ENCODE results near the gene KCNQ4.

Gene KCNQ4

DNA sequence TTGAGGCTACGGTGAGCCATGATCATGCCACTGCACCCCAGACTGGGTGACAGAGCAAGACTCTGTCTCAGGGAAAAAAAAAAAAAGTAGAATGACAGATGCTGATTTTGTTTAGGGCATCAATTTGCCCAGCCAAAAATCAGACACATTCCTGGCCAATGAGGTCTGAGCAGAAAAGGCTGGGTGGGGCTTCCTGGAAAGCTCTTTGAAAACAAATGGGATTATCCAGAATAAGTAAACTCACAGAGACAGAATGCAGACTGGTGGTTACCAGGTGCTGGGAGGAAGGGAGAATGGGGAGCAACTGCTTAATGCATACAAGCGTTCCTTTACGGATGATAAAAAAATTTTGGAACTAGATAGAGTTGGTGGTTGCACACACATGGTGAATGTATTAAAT, 88.7 kb downstream of the KCNQ4 start:
- TF ChIP-seq, protein P1, sequence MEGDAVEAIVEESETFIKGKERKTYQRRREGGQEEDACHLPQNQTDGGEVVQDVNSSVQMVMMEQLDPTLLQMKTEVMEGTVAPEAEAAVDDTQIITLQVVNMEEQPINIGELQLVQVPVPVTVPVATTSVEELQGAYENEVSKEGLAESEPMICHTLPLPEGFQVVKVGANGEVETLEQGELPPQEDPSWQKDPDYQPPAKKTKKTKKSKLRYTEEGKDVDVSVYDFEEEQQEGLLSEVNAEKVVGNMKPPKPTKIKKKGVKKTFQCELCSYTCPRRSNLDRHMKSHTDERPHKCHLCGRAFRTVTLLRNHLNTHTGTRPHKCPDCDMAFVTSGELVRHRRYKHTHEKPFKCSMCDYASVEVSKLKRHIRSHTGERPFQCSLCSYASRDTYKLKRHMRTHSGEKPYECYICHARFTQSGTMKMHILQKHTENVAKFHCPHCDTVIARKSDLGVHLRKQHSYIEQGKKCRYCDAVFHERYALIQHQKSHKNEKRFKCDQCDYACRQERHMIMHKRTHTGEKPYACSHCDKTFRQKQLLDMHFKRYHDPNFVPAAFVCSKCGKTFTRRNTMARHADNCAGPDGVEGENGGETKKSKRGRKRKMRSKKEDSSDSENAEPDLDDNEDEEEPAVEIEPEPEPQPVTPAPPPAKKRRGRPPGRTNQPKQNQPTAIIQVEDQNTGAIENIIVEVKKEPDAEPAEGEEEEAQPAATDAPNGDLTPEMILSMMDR (IDR thresholded peaks at IDR 0.05; ENCODE audit: low read depth, low read length, missing control alignments) = no peak
- DNase-seq (ENCODE audit: low read depth) = no peak
- no peak overlapping the region for H3K4me3 ChIP-seq (ENCODE audit: low read depth, low read length)

DNA sequence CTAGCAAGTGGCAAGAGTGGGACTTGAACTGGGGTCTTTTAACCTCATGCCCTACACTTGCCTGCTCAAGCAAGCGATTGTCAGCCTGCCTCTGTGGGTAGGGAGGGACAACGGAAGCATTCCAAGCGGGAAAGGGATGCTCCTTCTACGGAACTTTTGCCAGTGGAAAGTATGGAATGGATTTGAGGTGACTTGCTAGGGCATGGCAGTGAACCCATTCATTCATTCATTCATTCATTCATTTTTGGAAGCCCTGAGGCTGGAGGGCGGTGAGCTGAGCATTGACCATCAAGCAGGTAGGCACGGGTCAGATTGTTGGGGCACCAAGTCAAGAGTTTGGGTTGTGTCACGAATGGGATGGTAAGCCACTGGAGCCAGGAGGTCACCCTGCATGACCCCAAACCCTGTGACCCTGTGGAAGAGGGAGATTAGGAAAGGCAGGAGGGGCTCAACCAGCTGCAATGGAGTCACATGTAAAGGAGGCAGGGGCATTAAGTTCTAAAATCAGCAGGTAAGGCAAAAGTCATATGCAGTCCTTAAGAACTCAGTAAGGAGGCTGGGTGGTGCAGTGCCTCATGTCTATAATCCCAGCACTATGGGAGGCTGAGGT, 90.4 kb downstream of the KCNQ4 start:
- H3K4me3 ChIP-seq (ENCODE audit: low read depth, low read length) = no peak overlapping the region
- no peak for DNase-seq (ENCODE audit: low read depth)
- TF ChIP-seq, protein P1 (IDR thresholded peaks at IDR 0.05; ENCODE audit: low read depth, low read length, missing control alignments) = no peak

DNA sequence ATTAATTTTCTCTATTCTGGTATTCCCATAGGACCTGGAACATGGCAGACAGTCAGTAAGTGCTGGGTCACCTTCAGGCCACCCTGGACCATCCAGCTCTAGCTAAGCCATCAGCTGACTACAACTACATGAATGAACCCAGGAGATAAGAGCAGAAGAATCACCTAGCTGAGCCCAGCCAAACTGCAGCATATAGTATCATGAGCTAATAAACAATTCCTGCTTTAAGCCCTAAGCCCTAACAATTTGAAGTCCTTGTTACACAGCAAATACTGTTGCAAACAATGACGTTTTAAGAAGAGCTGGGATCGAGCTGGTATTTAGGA, 92.8 kb downstream of the KCNQ4 start:
- no peak for DNase-seq (ENCODE audit: low read depth)
- no peak overlapping the region for H3K4me3 ChIP-seq (ENCODE audit: low read depth, low read length)
- TF ChIP-seq, protein P1 (IDR thresholded peaks at IDR 0.05; ENCODE audit: low read depth, low read length, missing control alignments) = no peak

DNA sequence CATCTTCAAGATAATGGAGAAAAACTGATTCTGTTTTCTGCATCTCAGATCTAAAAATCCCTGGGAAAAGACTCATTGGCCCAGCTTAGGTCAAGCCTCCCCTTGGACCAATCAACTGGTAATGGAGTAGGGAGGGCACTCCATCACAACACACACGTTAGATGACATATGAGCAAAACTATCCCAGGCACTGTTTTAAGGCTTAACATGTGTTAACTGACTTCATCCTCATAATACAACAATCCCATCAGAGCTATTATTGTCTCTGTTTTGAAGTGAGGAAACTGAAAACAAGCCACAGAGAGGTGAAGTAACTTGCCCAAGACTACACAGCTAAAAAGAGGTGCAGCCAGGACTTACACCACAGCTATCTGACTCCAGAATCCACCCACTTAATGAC, 93.3 kb downstream of the KCNQ4 start:
- TF ChIP-seq, protein P1 (IDR thresholded peaks at IDR 0.05; ENCODE audit: low read depth, low read length, missing control alignments) = no peak
- no peak for DNase-seq (ENCODE audit: low read depth)
- no peak overlapping the region for H3K4me3 ChIP-seq (ENCODE audit: low read depth, low read length)

DNA sequence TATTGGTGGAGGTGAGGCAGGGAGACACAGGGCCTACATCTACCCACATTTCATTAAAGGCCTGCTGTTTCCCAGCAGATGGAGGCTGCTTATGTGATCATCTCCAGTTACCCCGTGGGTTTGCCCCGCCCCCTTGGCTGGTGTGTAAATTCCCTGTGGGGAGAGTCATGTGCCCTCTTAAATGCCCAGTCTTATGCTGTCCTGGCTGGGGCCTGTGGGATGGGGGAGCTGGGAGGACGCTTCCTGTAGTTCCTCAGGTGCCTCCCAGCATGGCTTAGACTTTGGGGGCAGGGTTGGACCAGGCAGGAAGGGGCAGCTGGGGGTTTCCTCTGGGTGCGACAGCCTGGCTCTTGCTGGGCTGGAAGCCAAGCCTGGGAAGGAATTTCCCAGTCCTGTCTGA, 94.1 kb downstream of the KCNQ4 start:
- TF ChIP-seq, protein P1 (IDR thresholded peaks at IDR 0.05; ENCODE audit: low read depth, low read length, missing control alignments) = no peak
- no peak for DNase-seq (ENCODE audit: low read depth)
- no peak overlapping the region for H3K4me3 ChIP-seq (ENCODE audit: low read depth, low read length)

DNA sequence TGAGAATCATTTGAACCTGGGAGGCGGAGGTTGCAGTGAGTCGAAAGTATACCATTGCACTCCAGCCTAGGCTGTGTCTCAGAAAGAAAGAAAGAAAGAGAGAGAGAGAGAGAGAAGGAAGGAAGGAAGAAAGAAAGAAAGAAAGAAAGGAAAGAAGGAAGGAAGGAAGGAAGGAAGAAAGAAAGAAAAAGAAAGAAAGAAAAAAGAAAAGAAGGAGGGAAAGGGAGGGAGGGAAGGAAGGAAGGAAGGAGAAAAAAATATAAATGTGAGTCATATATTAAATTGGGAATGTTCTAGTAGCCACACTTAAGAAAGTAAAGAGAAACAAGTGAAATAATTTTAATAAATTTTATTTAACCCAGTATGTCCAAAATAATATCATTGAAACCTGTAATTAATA, 95.3 kb downstream of the KCNQ4 start:
- no peak for DNase-seq (ENCODE audit: low read depth)
- no peak overlapping the region for H3K4me3 ChIP-seq (ENCODE audit: low read depth, low read length)
- TF ChIP-seq, protein P1 (IDR thresholded peaks at IDR 0.05; ENCODE audit: low read depth, low read length, missing control alignments) = no peak

DNA sequence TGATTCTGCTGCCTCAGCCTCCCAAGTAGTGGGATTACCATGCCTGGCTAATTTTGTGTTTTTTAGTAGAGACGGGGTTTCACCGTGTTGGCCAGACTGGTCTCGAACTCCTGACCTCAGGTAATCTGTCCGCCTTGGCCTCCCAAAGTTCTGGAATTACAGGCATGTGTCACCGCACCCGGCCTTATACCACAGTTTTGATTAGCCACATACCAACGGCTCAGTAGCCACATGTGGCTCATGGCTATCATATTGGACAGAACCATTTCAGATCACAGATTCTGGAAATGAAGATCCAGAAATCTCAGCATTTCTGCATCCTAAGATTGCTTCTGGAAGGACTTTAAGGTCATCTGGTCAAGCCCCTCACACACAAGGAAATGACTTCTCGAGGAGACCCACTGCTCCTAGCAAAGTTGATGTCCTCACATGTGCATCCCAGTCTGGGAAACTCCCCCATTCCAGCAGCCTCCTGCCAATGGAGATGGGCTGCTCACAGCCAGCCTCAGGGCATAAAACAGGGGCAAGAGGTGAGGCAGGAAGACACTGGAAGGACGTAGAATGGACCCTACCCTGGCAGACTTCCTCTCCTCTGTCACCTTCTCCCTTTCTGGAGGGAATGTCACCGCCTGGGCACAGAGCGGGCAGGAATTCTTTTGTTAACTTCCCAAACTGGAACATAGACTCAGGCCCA, 96.0 kb downstream of the KCNQ4 start:
- H3K4me3 ChIP-seq (ENCODE audit: low read depth, low read length) = no peak overlapping the region
- DNase-seq (ENCODE audit: low read depth) = no peak
- TF ChIP-seq, protein P1 (IDR thresholded peaks at IDR 0.05; ENCODE audit: low read depth, low read length, missing control alignments) = no peak
